Measurements from ENCODE around the gene PDZD4. TPM values are rescaled to one million over a fixed set of nuclear protein-coding genes. Genes with fewer than 3 reads are reported as not detected.

Gene PDZD4
- total and polyA plus RNA-seq, 9 of the 15 experiments (the other 6 are each of a cell fraction or from before 2014, with no cell fraction given), result 0.05 to 0.38 (median 0.07) TPM; not detected in 5

- no peak for TF ChIP-seq POLR3G (IDR thresholded peaks at IDR 0.05; ENCODE audit: extremely low read depth, insufficient read length, insufficient replicate concordance)
- TF ChIP-seq ZBTB43 (CRISPR knock-in tag; IDR thresholded peaks at IDR 0.05), result no peak
- no peak for TF ChIP-seq DLX4 (CRISPR knock-in tag; IDR thresholded peaks at IDR 0.05)
- no peak for TF ChIP-seq MLX (CRISPR knock-in tag; conservative IDR thresholded peaks at IDR 0.05)
- no peak for TF ChIP-seq CHAMP1 (IDR thresholded peaks at IDR 0.05)
- peak; percentile 77; the same call in 1 of the 2 replicates for TF ChIP-seq CREB3 (tag; conservative IDR thresholded peaks at IDR 0.05; ENCODE audit: low read depth)
- no peak for TF ChIP-seq KAT7 (CRISPR knock-in tag; IDR thresholded peaks at IDR 0.05; ENCODE audit: borderline replicate concordance)
- TF ChIP-seq ZNF282 (CRISPR knock-in tag; IDR thresholded peaks at IDR 0.05), result no peak
Measured at GRCh38 chrX:153765138-153766079, 64.9 kb downstream of the PDZD4 start (continued).

Measured in K562 (cell line).